NCI-H2196 treated with DMSO at 0.1 percent for 48 hours (cell line): ENCODE measurements around the gene SKOR1.

ENCODE experiments used
- DNase-seq: peaks from one replicate; lab custom pipeline; 2025; ENCODE audit not compliant: unreplicated experiment; lab: John Stamatoyannopoulos, UW

Gene SKOR1

GRCh38 chr15:67883234-67883773, 58.0 kb downstream of the SKOR1 start:
- DNase-seq = no peak

- DNase-seq = no peak
These were observed 58.7 kb downstream of the SKOR1 start for GRCh38 chr15:67884009-67884408.
